A549 (cell line): ENCODE data around the gene DDX20. TPM values are rescaled to one million over a fixed set of nuclear protein-coding genes. Genes with fewer than 3 reads are reported as not detected.

Experiments used
- ATAC-seq, 2 experiments: fragments of 200-7000 bp in 1 of 2; fragments of >200 bp in 1 of 2; cut with Nextera tagmentation in 1 of 2; cut with Tn5 transposase in 1 of 2; 3 replicates each; pipeline versions ENCODE4 v1.8.0 to v1.9.1; 2018 to 2020; ENCODE audit warnings: mild to moderate bottlenecking in 1 of 2, moderate library complexity in 1 of 2
- CTCF ChIA-PET: fragments of 300-600 bp; sonication (Branson Sonifier 250); formaldehyde crosslinking; extraction: SDS; loops from one replicate; lab custom pipeline; 2021; ENCODE audit warnings: antibody characterized with exemption, inconsistent platforms; lab: Yijun Ruan, JAX
- POLR2A ChIA-PET: fragments of 350-600 bp; formaldehyde crosslinking; extraction: SDS; loops from one replicate; lab custom pipeline; 2021; ENCODE audit warnings: antibody characterized with exemption, inconsistent platforms; lab: Yijun Ruan, JAX
- DNase-seq, 2 experiments: peaks; one replicate each; pipeline versions ENCODE4 v3.0.0 to v3.0.0-alpha.2; 2011 to 2016; ENCODE audit warnings: low read depth in 1 of 2, low spot score in 1 of 2
- FAIRE-seq: peaks from 2 replicates; lab custom pipeline; 2011; peaks lifted over from hg19 to GRCh38; lab: Jason Lieb, UNC
- H3K27ac ChIP-seq, 2 experiments: fragments of >200 bp; sonication (Bioruptor Twin); formaldehyde crosslinking; 3 replicates each; pipeline ENCODE4 v1.5.1; 2016 to 2017
- H3K4me1 ChIP-seq: fragments of >200 bp; sonication (Bioruptor Twin); formaldehyde crosslinking; 3 replicates; pipeline ENCODE4 v1.6.1; 2016
- H3K4me2 ChIP-seq: fragments of >200 bp; sonication (Bioruptor Twin); formaldehyde crosslinking; 3 replicates; pipeline ENCODE4 v1.6.1; 2016
- H3K4me3 ChIP-seq: fragments of >200 bp; sonication (Bioruptor Twin); formaldehyde crosslinking; 3 replicates; pipeline ENCODE4 v1.5.1; 2016
- H3K9me3 ChIP-seq: fragments of >200 bp; sonication (Bioruptor Twin); formaldehyde crosslinking; 3 replicates; pipeline ENCODE4 v1.6.1; 2016
- BCL3 ChIP-seq: fragments of >200 bp; sonication (Bioruptor Twin); formaldehyde crosslinking; IDR thresholded peaks from 3 replicates; pipeline ENCODE4 v1.6.1; 2016
- CBX2 ChIP-seq: fragments of 200-600 bp; sonication (generic); IDR thresholded peaks from 2 replicates; pipeline ENCODE4 v1.6.1; 2016; ENCODE audit warnings: low read depth, mild to moderate bottlenecking, borderline replicate concordance
- E2F6 ChIP-seq: IDR thresholded peaks from 2 replicates; pipeline ENCODE4 v1.6.1; 2012; ENCODE audit warnings: low read depth, borderline replicate concordance
- FOXS1 ChIP-seq: fragments of 250-450 bp; sonication (Bioruptor Pico); IDR thresholded peaks from 2 replicates; pipeline ENCODE4 v1.5.0; 2020; ENCODE audit warnings: mild to moderate bottlenecking, moderate library complexity
- HES2 ChIP-seq: fragments of >200 bp; sonication (Bioruptor Twin); formaldehyde crosslinking; IDR thresholded peaks from 2 replicates; pipeline ENCODE4 v1.6.1; 2016
- HMGXB4 ChIP-seq: fragments of 250-450 bp; sonication (Bioruptor Pico); IDR thresholded peaks from 2 replicates; pipeline ENCODE4 v1.5.0; 2021; ENCODE audit warnings: mild to moderate bottlenecking, moderate library complexity, borderline replicate concordance
- HOXB5 ChIP-seq: fragments of 250-450 bp; sonication (Bioruptor Pico); IDR thresholded peaks from 2 replicates; pipeline ENCODE4 v1.5.0; 2020; ENCODE audit warnings: mild to moderate bottlenecking, moderate library complexity
- MAX ChIP-seq: IDR thresholded peaks from 2 replicates; pipeline ENCODE4 v1.6.1; 2012
- POLR2A ChIP-seq: IDR thresholded peaks from 2 replicates; pipeline ENCODE4 v1.6.1; 2012; ENCODE audit warnings: mild to moderate bottlenecking, low read length
- RFX5 ChIP-seq: fragments of 450-650 bp; IDR thresholded peaks from 2 replicates; pipeline ENCODE4 v1.7.1; 2014; ENCODE audit warnings: antibody characterized with exemption, mild to moderate bottlenecking, moderate library complexity
- RNF2 ChIP-seq: fragments of 200-600 bp; sonication (generic); IDR thresholded peaks from 2 replicates; pipeline ENCODE4 v1.6.1; 2016; ENCODE audit warnings: low read depth, mild to moderate bottlenecking, antibody characterized with exemption, moderate library complexity, borderline replicate concordance
- SMC3 ChIP-seq: fragments of >200 bp; sonication (Bioruptor Twin); formaldehyde crosslinking; IDR thresholded peaks from 3 replicates; pipeline ENCODE4 v1.6.1; 2018; ENCODE audit warnings: inconsistent platforms
- USF2 ChIP-seq: fragments of 450-650 bp; IDR thresholded peaks from 2 replicates; pipeline ENCODE4 v1.6.1; 2014; ENCODE audit warnings: antibody characterized with exemption
- WGBS: methylation state at CpG from one replicate; pipeline ENCODE4 v1.1.6; 2017; ENCODE audit errors: missing lambda C conversion rate; 5-methylcytosine and 5-hydroxymethylcytosine counted together
- polyA plus RNA-seq, 4 experiments: library from polyadenylated mRNA; depleted of rRNA in 3 of 4; stranded (reverse); fragments of >200 nt; fragmentation: RNase III in 1 of 4; extraction: RNeasy Plus Mini Kit Qiagen cat#74134 plus additional on column Dnase treatment in 1 of 4; gene quantifications; 2 replicates in 3 of 4; 3 replicates in 1 of 4; pipeline ENCODE4 v1.2.3, GENCODE V29; 2011 to 2017

Gene DDX20
- polyA plus RNA-seq, 2 of the 4 experiments (the other 2 are of a cell fraction): 8.4 to 13.5 TPM

GRCh38 chr1:111738436-111739193 lies 17.1 kb upstream of the DDX20 start:
- POLR2A ChIA-PET: interaction anchor here (1.0 to 2.2 kb wide), 4 partner anchors 12 to 197 kb away, joined by 3 to 12 read pairs (median 3); no protein-coding TSS in a partner anchor
- Histone ChIP-seq H3K27ac (peak overlapping the region; percentile 78 to 95), H3K4me1 (peaks cover 10% of the 10 kb centered on the region; the same call in 2 of the 3 replicates), H3K4me2 (peak overlapping the region; percentile 100), H3K9me3 (no peaks in the 10 kb centered on the region), H3K4me3 (peak overlapping the region; percentile 54)
- DNase-seq (peak; percentile 22 to 67), FAIRE-seq (no peak), ATAC-seq (peak; percentile 76)
- CTCF ChIA-PET: interaction anchor here (0.6 to 9.0 kb wide), 7 partner anchors 9 to 257 kb away, joined by 3 to 47 read pairs (median 4); no protein-coding TSS in a partner anchor
- TF ChIP-seq HOXB5 (no peak), E2F6 (0 out of 2 replicates have a peak, but pooled peaks have one; percentile 26), POLR2A (peak; percentile 26), HES2 (no peak), BCL3 (0 out of 3 replicates have a peak, but pooled peaks have one; percentile 3), FOXS1 (no peak), SMC3 (no peak), RNF2 (no peak), MAX (no peak; the same call in 1 of the 2 replicates), CBX2 (no peak), RFX5 (no peak)
- WGBS: 0% methylated on average over 15 of the region's 61 CpGs

GRCh38 chr1:111739194-111739924 lies 16.3 kb upstream of the DDX20 start, which contains the start of gene INKA2:
TSS of gene INKA2 (minus strand) at chr1:111739395. CDS start at chr1:111739242, 153 bp downstream.
- TF ChIP-seq MAX (peak; percentile 75), RFX5 (no peak), RNF2 (0 out of 2 replicates have a peak, but pooled peaks have one; percentile 61), E2F6 (peak; percentile 81), BCL3 (0 out of 3 replicates have a peak, but pooled peaks have one; percentile 9), USF2 (peak; percentile 82), POLR2A (peak; percentile 60), HMGXB4 (CRISPR knock-in tag) (no peak)
- WGBS: 0% methylated on average over 5 of the region's 59 CpGs
- ATAC-seq (peak; percentile 87 to 93), DNase-seq (peak; percentile 72 to 86), FAIRE-seq (no peak)
- ChIA-PET CTCF (interaction anchor here (1.0 to 9.0 kb wide), 5 partner anchors 8 to 231 kb away, joined by 3 to 47 read pairs (median 4); no protein-coding TSS in a partner anchor), POLR2A (interaction anchor here (1.0 to 2.2 kb wide), 4 partner anchors 12 to 198 kb away, joined by 3 to 12 read pairs (median 3); no protein-coding TSS in a partner anchor)
- Histone ChIP-seq H3K27ac (peak within 1 kb of the TSS; percentile 78 to 95), H3K4me1 (peaks cover 6% of the 10 kb centered on the region; the same call in 2 of the 3 replicates), H3K9me3 (no peaks in the 10 kb centered on the region), H3K4me2 (peak within 1 kb of the TSS; percentile 100), H3K4me3 (peak within 1 kb of the TSS; percentile 54)
